ENCODE measurements around the gene NELFA. TPM values are rescaled to one million over a fixed set of nuclear protein-coding genes. Genes with fewer than 3 reads are reported as not detected.

The NELFA gene
- total RNA-seq, 2 experiments from 2014 or later = 32.2 to 35.6 TPM

- POLR2A ChIA-PET = no interaction called here
- Mint-ChIP-seq H3K36me3 (ENCODE audit: low read depth) (peaks cover 14% of the 10 kb centered on the region), H3K9me3 (ENCODE audit: insufficient read depth) (no peaks in the 10 kb centered on the region), H3K27ac (no peak overlapping the region), H3K4me3 (no peak overlapping the region), H3K4me1 (ENCODE audit: low read depth) (no peaks in the 10 kb centered on the region), H3K27me3 (ENCODE audit: low read depth) (no peaks in the 10 kb centered on the region)
- no peak for ATAC-seq
- CTCF ChIA-PET = no interaction called here
- DNase-seq = no peak
These were observed 18.1 kb downstream of the NELFA start for GRCh38 chr4:1990676-1991075.

DNA sequence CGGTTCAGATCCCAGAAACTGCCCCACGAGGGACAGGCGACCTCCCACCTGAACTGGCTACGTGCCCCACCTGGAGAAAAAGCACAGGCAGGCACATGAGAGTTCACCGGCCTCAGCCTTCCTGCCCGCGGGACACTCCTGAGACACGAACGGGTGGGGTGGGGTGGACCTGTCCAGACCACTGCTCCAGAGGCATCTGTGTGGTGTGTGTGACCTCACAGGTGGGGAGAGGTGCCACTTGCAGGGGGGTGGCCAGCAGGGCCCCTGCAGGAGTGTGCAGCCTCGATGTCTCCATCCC lies 18.5 kb downstream of the NELFA start:
- POLR2A ChIA-PET = no interaction called here
- Mint-ChIP-seq H3K27ac (no peak overlapping the region), H3K4me3 (no peak overlapping the region), H3K27me3 (ENCODE audit: low read depth) (no peaks in the 10 kb centered on the region), H3K9me3 (ENCODE audit: insufficient read depth) (no peaks in the 10 kb centered on the region), H3K4me1 (ENCODE audit: low read depth) (no peaks in the 10 kb centered on the region), H3K36me3 (ENCODE audit: low read depth) (peaks cover 11% of the 10 kb centered on the region)
- CTCF ChIA-PET = no interaction called here
- ATAC-seq (no peak), DNase-seq (no peak)

DNA sequence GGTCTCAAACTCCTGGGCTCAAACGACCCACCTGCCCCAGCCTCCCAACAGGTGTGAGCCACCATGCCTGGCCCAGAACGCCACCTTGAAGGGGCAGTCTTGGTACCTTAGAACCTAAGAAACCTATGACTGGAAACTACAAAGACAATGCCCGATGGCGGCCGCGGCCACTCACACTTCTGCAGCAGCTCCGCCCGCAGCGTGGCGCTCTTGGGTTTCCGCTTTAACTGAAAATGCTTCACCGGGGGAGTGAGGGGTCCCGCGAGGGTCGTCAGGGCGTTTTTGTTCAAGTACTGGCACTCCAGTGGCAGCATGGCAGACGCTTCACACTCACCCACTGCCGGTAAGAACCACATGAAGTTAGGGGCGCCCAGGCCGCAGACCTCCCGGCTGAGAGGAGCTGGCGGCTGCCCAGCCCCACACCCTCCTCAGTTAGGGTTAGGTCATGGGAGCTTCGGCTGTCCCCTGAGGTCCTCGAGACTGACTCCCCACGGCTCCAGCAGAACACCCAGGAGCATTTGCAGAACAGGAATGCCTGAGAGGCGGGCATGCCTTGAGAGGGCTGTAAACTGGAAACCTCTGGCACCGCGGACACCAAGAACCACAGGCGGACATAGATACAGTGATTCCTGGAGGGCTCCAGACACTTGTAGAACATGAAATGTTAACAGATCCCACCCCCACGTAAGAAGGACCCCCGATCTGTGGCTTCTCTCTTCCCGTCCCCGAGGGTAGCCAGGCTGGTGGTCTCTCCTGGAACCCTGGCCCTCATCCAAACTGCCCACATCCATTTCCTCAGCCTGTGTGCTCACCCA lies 19.0 kb downstream of the NELFA start:
- no peak for DNase-seq
- Mint-ChIP-seq H3K9me3 (ENCODE audit: insufficient read depth) (no peaks in the 10 kb centered on the region), H3K36me3 (ENCODE audit: low read depth) (peaks cover 8% of the 10 kb centered on the region), H3K27me3 (ENCODE audit: low read depth) (no peaks in the 10 kb centered on the region), H3K27ac (no peak overlapping the region), H3K4me1 (ENCODE audit: low read depth) (no peaks in the 10 kb centered on the region), H3K4me3 (no peak overlapping the region)
- ChIA-PET POLR2A (no interaction called here), CTCF (no interaction called here)
- ATAC-seq = no peak

- Mint-ChIP-seq H3K36me3 (ENCODE audit: low read depth) (peaks cover 11% of the 10 kb centered on the region), H3K4me1 (ENCODE audit: low read depth) (no peaks in the 10 kb centered on the region), H3K4me3 (no peak overlapping the region), H3K27ac (peak overlapping the region; percentile 30), H3K9me3 (ENCODE audit: insufficient read depth) (no peaks in the 10 kb centered on the region), H3K27me3 (ENCODE audit: low read depth) (no peaks in the 10 kb centered on the region)
- ATAC-seq = no peak
- ChIA-PET POLR2A (interaction anchor here (0.7 kb wide), 1 partner anchor 17 kb away, joined by 3 read pairs; no protein-coding TSS in a partner anchor), CTCF (no interaction called here)
- no peak for DNase-seq
These were observed 20.4 kb downstream of the NELFA start for GRCh38 chr4:1988327-1988724.

- DNase-seq = no peak
- no peaks in the 10 kb centered on the region for H3K27me3 Mint-ChIP-seq (ENCODE audit: low read depth)
- peak overlapping the region; percentile 30 for H3K27ac Mint-ChIP-seq
- CTCF ChIA-PET = no interaction called here
- H3K9me3 Mint-ChIP-seq (ENCODE audit: insufficient read depth) = no peaks in the 10 kb centered on the region
- peaks cover 12% of the 10 kb centered on the region for H3K36me3 Mint-ChIP-seq (ENCODE audit: low read depth)
- H3K4me1 Mint-ChIP-seq (ENCODE audit: low read depth) = no peaks in the 10 kb centered on the region
- no peak overlapping the region for H3K4me3 Mint-ChIP-seq
- POLR2A ChIA-PET = interaction anchor here (0.7 kb wide), 1 partner anchor 17 kb away, joined by 3 read pairs; no protein-coding TSS in a partner anchor
- no peak for ATAC-seq
These were observed 20.9 kb downstream of the NELFA start for GRCh38 chr4:1987721-1988326.

- H3K4me3 Mint-ChIP-seq = no peak overlapping the region
- no peaks in the 10 kb centered on the region for H3K9me3 Mint-ChIP-seq (ENCODE audit: insufficient read depth)
- H3K36me3 Mint-ChIP-seq (ENCODE audit: low read depth) = peaks cover 17% of the 10 kb centered on the region
- ChIA-PET CTCF (no interaction called here), POLR2A (no interaction called here)
- no peak overlapping the region for H3K27ac Mint-ChIP-seq
- H3K27me3 Mint-ChIP-seq (ENCODE audit: low read depth) = no peaks in the 10 kb centered on the region
- H3K4me1 Mint-ChIP-seq (ENCODE audit: low read depth) = no peaks in the 10 kb centered on the region
- ATAC-seq = no peak
- DNase-seq = no peak
These were observed 21.5 kb downstream of the NELFA start for GRCh38 chr4:1987296-1987695.

DNA sequence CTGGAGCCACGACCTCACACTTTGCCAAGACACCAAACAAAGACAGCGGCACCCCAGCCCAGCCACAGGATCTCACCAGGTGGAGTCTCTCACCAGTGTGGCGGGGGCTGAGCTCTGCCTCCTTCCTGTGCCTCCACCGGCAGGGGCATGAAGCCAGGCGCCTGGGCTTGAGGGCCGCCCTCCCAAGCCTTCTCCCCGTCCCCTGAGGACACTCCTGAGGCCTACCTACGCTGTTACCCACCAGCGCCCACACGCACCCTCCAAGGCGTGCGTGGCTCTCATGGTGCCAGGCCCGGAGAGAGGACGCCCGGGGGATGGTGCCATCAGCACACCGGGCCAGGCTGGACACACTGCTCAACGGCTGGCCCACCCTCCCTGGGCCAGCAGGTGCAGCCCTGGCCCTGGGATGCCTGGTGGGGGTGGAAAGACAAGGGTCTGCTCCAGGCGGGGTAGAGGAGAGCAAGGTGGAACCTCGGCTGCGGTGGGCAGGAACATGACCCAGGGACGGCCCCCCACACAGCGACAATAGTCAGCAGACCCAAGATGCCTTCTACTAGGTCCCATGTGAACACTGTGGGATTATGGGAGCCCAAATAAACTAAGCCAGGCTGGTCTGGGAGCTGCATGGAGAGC lies 22.1 kb downstream of the NELFA start:
- DNase-seq (no peak), ATAC-seq (no peak)
- Mint-ChIP-seq H3K4me3 (no peak overlapping the region), H3K27ac (no peak overlapping the region), H3K27me3 (ENCODE audit: low read depth) (no peaks in the 10 kb centered on the region), H3K9me3 (ENCODE audit: insufficient read depth) (no peaks in the 10 kb centered on the region), H3K36me3 (ENCODE audit: low read depth) (peaks cover 21% of the 10 kb centered on the region), H3K4me1 (ENCODE audit: low read depth) (no peaks in the 10 kb centered on the region)
- ChIA-PET CTCF (no interaction called here), POLR2A (interaction anchor here (1.4 kb wide), 1 partner anchor 11 kb away, joined by 3 read pairs; no protein-coding TSS in a partner anchor)

GRCh38 chr4:1985780-1986577 lies 22.8 kb downstream of the NELFA start:
- Mint-ChIP-seq H3K4me1 (ENCODE audit: low read depth) (no peaks in the 10 kb centered on the region), H3K36me3 (ENCODE audit: low read depth) (peaks cover 27% of the 10 kb centered on the region), H3K9me3 (ENCODE audit: insufficient read depth) (no peaks in the 10 kb centered on the region), H3K27ac (no peak overlapping the region), H3K27me3 (ENCODE audit: low read depth) (no peaks in the 10 kb centered on the region), H3K4me3 (no peak overlapping the region)
- ChIA-PET CTCF (no interaction called here), POLR2A (interaction anchor here (1.4 kb wide), 1 partner anchor 10 kb away, joined by 3 read pairs; no protein-coding TSS in a partner anchor)
- DNase-seq (no peak), ATAC-seq (no peak)

DNA sequence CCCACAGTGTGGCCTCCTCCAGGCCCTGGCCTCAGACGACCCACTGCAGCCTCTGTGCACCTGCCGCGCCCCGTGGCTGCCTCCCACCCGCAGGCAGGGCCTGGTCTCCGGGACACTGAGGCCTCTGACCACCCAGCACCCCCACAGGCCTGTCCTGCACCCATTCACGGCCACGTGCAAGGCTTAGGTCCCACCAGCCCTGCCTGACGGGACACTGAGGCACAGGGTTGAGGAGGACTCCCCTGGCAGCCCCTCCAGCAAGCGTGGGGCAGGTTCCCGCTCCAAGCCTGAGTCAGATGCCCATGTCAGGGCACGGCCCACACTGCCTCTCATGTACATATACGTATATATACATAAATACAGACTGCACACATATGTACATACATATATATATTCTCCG lies 23.5 kb downstream of the NELFA start:
- no peak overlapping the region for H3K4me3 Mint-ChIP-seq
- no peak for DNase-seq
- H3K9me3 Mint-ChIP-seq (ENCODE audit: insufficient read depth) = no peaks in the 10 kb centered on the region
- H3K4me1 Mint-ChIP-seq (ENCODE audit: low read depth) = no peaks in the 10 kb centered on the region
- ChIA-PET POLR2A (interaction anchor here (1.4 kb wide), 1 partner anchor 9 kb away, joined by 3 read pairs; no protein-coding TSS in a partner anchor), CTCF (interaction anchor here (1.2 kb wide), 1 partner anchor 368 kb away, joined by 3 read pairs; no protein-coding TSS in a partner anchor)
- no peak for ATAC-seq
- H3K27me3 Mint-ChIP-seq (ENCODE audit: low read depth) = no peaks in the 10 kb centered on the region
- no peak overlapping the region for H3K27ac Mint-ChIP-seq
- H3K36me3 Mint-ChIP-seq (ENCODE audit: low read depth) = peaks cover 31% of the 10 kb centered on the region

GRCh38 chr4:1984406-1985191 lies 24.2 kb downstream of the NELFA start:
- Mint-ChIP-seq H3K9me3 (ENCODE audit: insufficient read depth) (no peaks in the 10 kb centered on the region), H3K27me3 (ENCODE audit: low read depth) (no peaks in the 10 kb centered on the region), H3K4me3 (no peak overlapping the region), H3K27ac (no peak overlapping the region), H3K4me1 (ENCODE audit: low read depth) (no peaks in the 10 kb centered on the region), H3K36me3 (ENCODE audit: low read depth) (peaks cover 32% of the 10 kb centered on the region)
- CTCF ChIA-PET = interaction anchor here (1.2 kb wide), 1 partner anchor 369 kb away, joined by 3 read pairs; no protein-coding TSS in a partner anchor
- no peak for DNase-seq
- no peak for ATAC-seq
- POLR2A ChIA-PET = no interaction called here

GRCh38 chr4:1983846-1984405 lies 24.8 kb downstream of the NELFA start:
- ChIA-PET POLR2A (no interaction called here), CTCF (interaction anchor here (1.2 kb wide), 1 partner anchor 370 kb away, joined by 3 read pairs; no protein-coding TSS in a partner anchor)
- DNase-seq (no peak), ATAC-seq (no peak)
- Mint-ChIP-seq H3K4me3 (no peak overlapping the region), H3K36me3 (ENCODE audit: low read depth) (peaks cover 38% of the 10 kb centered on the region), H3K27ac (no peak overlapping the region), H3K27me3 (ENCODE audit: low read depth) (no peaks in the 10 kb centered on the region), H3K9me3 (ENCODE audit: insufficient read depth) (no peaks in the 10 kb centered on the region), H3K4me1 (ENCODE audit: low read depth) (no peaks in the 10 kb centered on the region)

Measured in activated CD8-positive, alpha-beta T cell treated with anti-CD3 and anti-CD28 coated beads, Interleukin-2, amount 10 ng/mL, durations not matched to agents 7 days and 5 days (primary cell).